ENCODE results near the gene ME2.

The ME2 gene

GRCh38 chr18:50896093-50896492 lies 17.2 kb downstream of the ME2 start:
- ChIA-PET CTCF (no interaction called here), POLR2A (no interaction called here)
- no peak overlapping the region for H3K4me3 ChIP-seq (ENCODE audit: low read depth, low read length)
- TF ChIP-seq CTCF (IDR thresholded peaks at IDR 0.05; ENCODE audit: insufficient read depth, low read length, missing control alignments): no peak
- DNase-seq (ENCODE audit: low read depth, low spot score): no peak

GRCh38 chr18:50898919-50899318 lies 20.0 kb downstream of the ME2 start:
- TF ChIP-seq CTCF (IDR thresholded peaks at IDR 0.05; ENCODE audit: insufficient read depth, low read length, missing control alignments): no peak
- POLR2A ChIA-PET: no interaction called here
- CTCF ChIA-PET: no interaction called here
- DNase-seq (ENCODE audit: low read depth, low spot score): no peak
- no peak overlapping the region for H3K4me3 ChIP-seq (ENCODE audit: low read depth, low read length)

GRCh38 chr18:50902797-50903196 lies 23.9 kb downstream of the ME2 start:
- ChIA-PET POLR2A (no interaction called here), CTCF (no interaction called here)
- no peak for TF ChIP-seq CTCF (IDR thresholded peaks at IDR 0.05; ENCODE audit: insufficient read depth, low read length, missing control alignments)
- DNase-seq (ENCODE audit: low read depth, low spot score): no peak
- no peak overlapping the region for H3K4me3 ChIP-seq (ENCODE audit: low read depth, low read length)

GRCh38 chr18:50906843-50907242 lies 27.9 kb downstream of the ME2 start:
- no peak for TF ChIP-seq CTCF (IDR thresholded peaks at IDR 0.05; ENCODE audit: insufficient read depth, low read length, missing control alignments)
- DNase-seq (ENCODE audit: low read depth, low spot score): no peak
- ChIA-PET CTCF (interaction anchor here (0.6 kb wide), 1 partner anchor 473 kb away, joined by 3 read pairs; no protein-coding TSS in a partner anchor), POLR2A (no interaction called here)
- H3K4me3 ChIP-seq (ENCODE audit: low read depth, low read length): no peak overlapping the region

GRCh38 chr18:50909261-50909660 lies 30.3 kb downstream of the ME2 start:
- no peak overlapping the region for H3K4me3 ChIP-seq (ENCODE audit: low read depth, low read length)
- ChIA-PET POLR2A (interaction anchor here (0.5 kb wide), 1 partner anchor 189 kb away, joined by 3 read pairs; no protein-coding TSS in a partner anchor), CTCF (no interaction called here)
- no peak for TF ChIP-seq CTCF (IDR thresholded peaks at IDR 0.05; ENCODE audit: insufficient read depth, low read length, missing control alignments)
- no peak for DNase-seq (ENCODE audit: low read depth, low spot score)

GRCh38 chr18:50911006-50911405 lies 32.1 kb downstream of the ME2 start:
- TF ChIP-seq CTCF (IDR thresholded peaks at IDR 0.05; ENCODE audit: insufficient read depth, low read length, missing control alignments): no peak
- no peak for DNase-seq (ENCODE audit: low read depth, low spot score)
- no peak overlapping the region for H3K4me3 ChIP-seq (ENCODE audit: low read depth, low read length)
- ChIA-PET POLR2A (no interaction called here), CTCF (no interaction called here)

Data from AG04449 (cell line).